GM08714 (cell line): ENCODE data around the gene SRM.
"Not testable (repeated sequence)": the region's sequence is repeated elsewhere in the genome, so short reads cannot be mapped to it uniquely, and the experiment has no call there.

ENCODE experiments used
- H3K4me3 ChIP-seq: fragments of 200-500 bp; sonication (Bioruptor generic); 2 replicates; pipeline ENCODE4 v1.5.1; 2014; ENCODE audit warnings: mild to moderate bottlenecking, low read length, inconsistent platforms
- ZNF274 ChIP-seq: IDR thresholded peaks from 2 replicates; pipeline ENCODE4 v1.6.1; 2012; ENCODE audit warnings: mild to moderate bottlenecking, low read depth, low read length

SRM gene

DNA sequence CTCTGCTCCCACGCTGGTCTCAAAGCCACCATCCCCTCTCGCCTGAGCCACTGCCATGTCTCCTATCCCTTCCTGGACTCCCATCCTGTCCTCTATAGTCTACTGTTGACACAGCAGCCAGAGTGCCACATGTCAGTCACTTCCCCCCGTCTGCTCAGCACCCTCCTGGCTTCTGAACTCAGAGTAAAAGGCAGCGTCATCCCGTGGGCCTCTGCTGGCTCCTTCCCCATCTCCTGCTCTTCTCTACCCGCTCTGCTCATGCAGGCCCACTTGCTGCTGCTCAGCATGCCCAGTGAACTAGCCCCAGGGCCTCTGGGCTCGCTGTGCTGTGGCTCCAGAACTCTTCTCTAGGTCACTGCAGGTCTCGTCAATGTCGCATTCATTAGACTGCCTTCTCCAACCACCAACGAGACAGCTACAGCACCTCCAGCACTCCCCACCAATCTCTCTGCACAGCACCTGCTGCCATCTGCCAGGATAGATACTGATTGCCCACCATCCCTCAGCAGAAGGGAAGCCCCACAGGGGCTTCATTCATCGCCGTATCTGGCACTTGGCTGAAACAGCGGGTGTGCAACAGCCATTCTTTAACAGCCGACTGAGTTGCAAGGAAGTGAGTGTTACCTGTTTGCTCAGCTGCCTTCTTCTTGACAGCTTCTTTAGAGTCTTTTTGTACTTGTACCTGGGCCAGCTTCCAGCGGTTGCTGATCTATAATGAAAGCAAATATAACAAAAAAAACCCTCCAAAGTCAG lies 11.8 kb upstream of the SRM start:
- no peak for TF ChIP-seq ZNF274
- no peak overlapping the region for H3K4me3 ChIP-seq

DNA sequence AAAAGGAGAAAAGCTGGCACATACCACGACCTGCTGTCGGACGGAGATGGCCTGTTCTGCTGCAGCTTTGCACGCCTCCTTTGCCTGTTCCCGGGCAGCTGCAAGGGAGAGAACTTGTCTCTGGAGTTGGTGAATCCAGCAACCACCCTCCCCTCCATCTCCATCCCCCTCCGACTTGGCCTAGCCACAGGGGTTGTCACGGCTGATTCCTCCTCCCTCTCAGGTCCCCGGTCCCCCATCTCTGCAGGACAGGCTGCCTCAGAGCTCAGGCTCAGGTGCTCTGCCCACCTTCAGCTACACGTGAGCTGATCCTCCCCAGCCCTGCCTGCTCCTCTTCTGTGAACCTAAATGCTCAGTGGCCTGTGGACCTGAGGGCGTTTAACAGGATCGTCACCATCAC lies 11.1 kb upstream of the SRM start:
- no peak overlapping the region for H3K4me3 ChIP-seq
- TF ChIP-seq ZNF274, result no peak

DNA sequence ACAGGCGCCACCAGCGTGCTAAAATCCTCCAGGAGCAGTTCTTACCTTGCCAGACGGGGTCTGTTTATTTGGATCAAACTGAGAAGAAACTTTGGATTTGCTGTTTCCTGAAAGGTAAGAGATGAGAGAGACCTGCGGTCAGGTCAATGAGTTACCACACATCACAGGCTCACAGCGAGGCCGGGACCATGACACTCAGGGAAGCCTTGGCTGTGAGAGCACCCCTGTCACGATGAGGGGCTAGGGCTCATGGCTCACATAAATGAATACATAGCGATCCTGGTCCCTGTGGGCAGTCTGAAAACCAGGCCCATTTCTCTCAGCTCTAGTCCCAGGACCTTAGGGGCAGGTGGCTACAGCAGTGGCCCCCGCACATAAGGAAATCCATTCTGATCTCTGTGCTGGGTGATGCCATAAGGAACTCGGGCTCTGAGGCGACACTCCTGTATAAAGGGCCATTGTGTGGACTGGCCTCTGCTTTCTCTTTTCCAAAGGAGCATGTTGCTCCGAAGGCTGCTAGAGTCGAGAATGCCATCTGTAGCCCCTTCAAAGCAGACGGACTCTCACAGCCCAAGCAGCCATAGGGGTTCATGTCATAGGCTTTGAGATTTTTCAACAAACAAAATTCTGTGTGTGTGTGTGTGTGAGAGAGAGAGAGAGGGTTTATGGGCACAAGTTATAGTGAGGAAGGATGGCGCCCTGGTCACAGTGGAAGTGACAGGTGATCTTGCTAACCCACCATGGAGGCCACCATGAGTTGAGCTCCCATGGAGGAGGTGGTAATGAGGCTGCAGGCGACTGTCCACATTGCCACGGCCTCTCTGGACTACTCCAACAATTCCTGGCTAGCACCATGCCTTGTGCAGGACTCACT lies 9.0 kb upstream of the SRM start:
- H3K4me3 ChIP-seq, result no peak overlapping the region

DNA sequence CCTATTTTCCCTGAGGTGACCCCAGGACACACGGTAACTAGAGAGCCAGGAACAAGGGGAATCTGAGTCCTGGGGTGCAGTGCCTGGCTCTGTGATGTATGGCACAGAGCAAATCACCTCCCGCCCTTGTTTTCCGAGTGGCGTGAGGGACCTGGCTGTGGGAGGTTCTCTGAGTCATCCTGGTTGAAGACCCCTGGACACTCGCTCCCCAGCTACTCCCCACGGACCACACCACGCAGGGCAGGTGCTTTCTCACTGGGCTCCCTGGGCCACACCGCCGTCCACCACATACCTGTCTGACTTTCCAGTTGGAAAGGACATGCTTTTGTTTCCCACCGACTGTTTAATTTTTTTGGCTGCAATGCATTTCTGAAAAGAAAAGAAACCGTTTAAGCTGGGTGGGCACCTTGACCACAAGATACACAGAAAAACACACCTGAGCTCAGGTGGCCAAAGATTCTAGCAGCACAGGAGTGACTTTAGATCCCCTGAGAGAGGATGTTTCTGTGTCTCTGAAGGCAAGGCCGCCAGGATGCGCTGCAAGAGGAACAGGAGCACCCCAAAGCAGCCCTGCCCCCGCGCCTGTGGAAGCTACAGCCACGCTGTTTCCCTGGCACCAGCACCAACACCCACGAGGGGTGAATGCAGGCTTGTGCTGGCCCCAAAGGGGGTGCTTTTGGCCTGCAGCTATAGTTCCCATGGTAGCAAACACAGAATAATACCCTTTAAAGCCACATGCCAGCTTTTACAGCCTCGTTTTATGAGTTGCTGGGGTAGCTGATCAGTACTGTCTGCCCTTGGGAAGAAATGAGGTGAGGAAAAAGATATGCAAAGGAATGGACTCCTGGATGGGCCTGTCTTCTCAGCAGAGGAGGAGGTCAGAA lies 8.1 kb upstream of the SRM start:
- no peak for TF ChIP-seq ZNF274
- H3K4me3 ChIP-seq, result no peak overlapping the region

More for the DNA sequence above, 9.0 kb upstream of the SRM start:
- no peak for TF ChIP-seq ZNF274

DNA sequence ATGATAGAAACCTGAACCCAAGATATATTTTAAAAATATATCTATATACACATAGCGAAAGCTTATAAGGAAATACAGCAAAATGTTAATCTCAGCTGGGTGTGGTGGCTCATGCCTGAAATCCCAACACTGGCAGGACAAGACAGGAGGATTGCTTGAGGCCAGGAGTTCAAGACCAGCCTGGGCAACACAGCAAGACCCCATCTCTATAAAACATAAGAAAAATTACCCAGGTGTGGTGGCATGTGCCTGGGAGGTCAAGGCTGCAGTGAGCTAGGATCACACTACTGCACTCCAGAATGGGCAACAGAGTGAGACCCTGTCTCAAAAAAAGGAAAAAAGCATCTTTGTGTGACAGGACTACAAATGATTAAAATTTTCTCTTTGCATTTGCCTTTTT lies 6.0 kb upstream of the SRM start:
- no peak overlapping the region for H3K4me3 ChIP-seq
- no peak for TF ChIP-seq ZNF274

DNA sequence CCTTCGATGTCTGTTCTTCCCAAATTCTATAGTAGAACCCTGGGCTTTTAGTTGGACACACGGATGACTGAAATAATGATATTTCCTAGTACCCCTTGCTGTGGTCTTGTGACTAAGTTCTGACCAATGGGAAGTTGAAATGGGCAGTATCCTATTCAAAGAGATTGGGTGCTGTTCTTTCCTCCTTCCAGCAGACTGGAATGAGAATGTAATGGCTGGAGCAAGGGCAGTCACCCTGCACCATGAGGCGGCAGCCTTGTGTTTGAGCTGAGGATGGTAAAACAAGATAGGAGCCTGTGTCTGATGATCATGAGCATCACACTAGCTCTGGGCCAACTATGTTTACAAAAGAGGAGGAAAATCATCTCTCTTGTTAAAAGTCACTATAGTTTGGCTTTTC lies 5.1 kb upstream of the SRM start:
- no peak overlapping the region for H3K4me3 ChIP-seq
- TF ChIP-seq ZNF274, result no peak

DNA sequence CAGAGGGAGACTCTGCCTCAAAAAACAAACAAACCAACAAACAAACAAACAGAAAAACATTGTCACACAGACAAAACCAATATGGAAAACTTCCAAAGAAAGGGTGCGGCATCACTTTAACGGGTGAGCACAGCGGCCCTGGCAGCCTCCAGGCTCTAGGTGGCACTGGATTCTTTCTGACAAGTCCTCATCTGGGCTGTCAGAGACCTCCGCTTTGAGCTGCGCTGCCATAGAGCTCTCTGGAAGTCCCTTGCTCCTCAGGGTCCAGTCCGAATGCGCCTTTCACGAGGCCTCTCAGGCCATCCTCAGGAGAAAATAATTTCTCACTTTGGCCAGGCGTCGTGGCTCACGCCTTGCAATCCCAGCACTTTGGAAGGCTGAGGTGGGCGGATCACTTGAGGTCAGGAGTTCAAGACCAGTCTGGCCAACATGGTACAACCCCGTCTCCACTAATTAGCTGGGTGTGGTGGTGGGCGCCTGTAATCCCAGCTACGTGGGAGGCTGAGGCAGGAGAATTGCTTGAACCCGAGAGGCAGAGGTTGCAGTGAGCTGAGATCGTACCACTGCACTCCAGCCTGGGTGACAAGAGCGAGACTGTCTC lies 4.2 kb upstream of the SRM start:
- not testable (repeated sequence) for H3K4me3 ChIP-seq

DNA sequence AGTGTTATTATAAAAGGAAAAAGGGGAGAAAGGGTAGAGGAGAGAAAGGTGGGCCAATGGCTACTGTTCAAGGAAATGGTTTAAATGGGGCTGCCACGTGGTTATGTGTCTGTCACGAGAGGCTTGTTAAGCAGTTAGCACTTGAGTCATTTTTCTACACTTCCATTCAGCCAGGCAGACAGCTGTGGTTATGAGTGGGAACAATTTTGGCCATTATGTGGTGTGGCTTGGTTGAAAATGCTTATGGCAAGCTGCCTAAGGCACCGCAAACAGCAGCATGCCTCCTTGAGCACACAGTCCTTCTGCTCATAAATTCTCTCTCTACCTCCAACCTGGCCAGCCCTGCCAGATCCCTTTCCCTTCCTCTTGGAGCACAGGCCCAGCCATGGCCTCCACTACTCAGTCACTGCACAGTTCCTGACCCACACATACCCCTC lies 3.2 kb upstream of the SRM start:
- no peak for TF ChIP-seq ZNF274
- H3K4me3 ChIP-seq, result no peak overlapping the region

DNA sequence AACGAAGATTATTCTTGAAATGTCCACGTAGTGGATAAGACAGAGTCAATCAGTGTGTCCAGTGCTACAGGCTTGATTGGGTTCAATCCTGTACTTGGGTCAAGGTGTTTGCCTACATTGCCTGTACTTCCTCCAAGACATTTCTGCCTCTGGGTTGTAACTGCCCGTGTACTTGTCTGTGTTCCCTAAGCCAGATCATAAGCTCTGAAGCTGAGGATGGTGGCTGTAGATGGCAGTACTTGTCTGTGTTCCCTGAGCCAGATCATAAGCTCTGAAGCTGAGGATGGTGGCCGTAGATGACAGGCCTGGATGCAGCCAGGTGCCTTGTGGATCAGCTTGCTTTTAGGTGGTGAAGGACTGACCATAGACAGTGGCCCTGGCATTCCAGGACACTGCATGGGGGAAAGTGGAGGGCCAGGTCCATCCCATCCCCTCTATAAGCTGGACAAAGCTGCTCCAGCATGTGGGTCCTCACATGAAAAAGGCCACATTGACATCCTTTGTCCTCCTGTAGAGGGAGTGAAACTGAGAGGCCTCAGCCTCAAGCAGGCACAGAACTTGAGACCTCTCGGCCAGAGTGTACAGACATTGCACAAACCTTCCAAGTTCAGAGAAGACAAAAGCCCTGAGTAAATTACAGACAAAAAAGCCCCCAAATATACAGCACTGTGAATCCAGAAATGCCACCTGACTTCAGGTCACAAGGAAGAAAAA lies 2.0 kb upstream of the SRM start:
- no peak for TF ChIP-seq ZNF274
- no peak overlapping the region; the same call in 1 of the 2 replicates for H3K4me3 ChIP-seq

DNA sequence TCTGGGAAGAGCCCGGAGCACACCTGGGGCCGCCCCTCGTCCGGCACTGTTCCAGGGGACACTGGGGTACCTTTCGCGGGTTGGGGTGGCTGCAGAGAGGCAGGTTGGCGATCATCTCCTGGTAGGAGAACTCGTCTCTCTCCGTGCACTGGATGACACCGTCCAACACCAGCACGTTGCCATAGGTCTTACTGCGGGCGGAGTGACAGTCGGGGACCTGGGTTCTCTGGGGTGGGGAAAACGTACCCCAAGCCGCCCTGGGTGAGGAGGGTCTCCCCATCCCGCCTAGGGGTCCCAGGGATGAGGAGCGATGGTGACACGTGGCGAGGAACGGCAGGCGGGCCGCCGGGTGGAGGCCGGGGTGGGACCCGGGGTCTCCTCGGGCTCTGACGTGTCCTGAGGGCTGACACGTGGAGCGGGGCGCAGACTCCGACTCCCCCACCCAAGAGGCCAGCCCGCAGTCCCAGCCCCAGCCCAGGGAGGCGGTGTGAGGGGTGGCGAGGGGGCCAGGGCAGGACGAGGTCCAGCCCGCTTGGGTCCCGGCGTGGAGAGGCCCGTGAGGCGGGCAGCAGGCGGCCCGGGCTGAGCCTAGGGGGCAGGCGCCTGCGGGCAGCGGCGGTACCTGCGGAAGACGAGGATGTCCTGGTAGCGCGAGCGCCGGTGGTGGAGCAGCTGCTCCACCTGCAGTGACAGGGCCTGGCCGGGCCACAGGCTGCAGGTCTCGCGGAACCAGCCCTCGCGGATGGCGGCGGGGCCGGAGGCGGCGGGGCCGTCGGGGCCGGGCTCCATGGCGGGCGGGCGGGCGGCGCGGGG lies 457 bp downstream of the SRM start:
- peak overlapping the region; percentile 83 for H3K4me3 ChIP-seq
- no peak for TF ChIP-seq ZNF274

DNA sequence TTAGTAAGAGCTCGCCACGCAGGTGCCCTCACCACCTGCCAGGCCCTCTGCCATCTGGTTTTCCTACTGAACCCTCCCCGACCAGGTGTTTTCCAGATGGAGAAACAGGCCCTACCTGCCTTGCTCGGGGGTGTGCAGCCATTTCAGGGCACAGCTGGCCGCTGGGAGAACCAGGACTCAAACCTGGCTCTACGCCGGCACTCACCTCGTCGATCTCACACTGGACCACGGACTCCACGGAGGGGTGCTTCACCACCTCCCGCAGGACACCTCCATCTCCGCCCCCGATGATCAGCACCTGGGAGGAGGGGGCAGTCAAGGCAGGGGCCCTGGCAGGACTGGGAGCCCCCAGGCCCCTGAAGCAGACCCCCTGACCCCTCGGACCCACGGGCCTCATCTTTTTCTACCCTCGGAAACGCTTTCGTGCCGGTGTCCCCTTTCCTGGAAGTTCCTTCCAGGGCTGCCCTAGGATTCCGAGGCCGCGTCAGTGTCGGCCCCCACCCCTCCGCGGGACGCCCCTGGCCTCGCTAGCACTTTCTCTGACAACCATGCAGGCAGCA lies 1.1 kb downstream of the SRM start:
- H3K4me3 ChIP-seq, result peak overlapping the region; percentile 83
- no peak for TF ChIP-seq ZNF274

DNA sequence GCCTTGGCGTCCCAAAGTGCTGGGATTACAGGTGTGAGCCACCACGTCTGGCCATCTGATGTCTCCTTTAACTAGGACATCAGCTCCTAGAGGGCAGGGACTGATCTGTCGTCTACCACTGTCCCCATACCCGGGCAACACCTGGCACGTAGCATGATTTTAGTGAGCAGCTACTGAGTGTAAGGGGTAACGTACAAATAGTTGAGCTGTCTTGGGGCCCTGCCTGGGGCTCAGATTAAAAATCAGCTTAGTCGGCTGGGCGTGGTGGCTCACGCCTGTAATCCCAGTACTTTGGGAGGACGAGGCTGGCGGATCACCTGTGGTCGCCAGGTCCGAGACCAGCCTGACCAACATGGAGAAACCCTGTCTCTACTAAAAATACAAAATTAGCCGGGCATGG lies 1.8 kb downstream of the SRM start:
- no peak overlapping the region for H3K4me3 ChIP-seq
- no peak for TF ChIP-seq ZNF274
